8988T (cell line): ENCODE results near the gene SPATS2L.

ENCODE experiments used
- DNase-seq: peaks from one replicate; pipeline ENCODE4 v3.0.0; 2011

SPATS2L gene

GRCh38 chr2:200472853-200473464 lies 166.5 kb downstream of the SPATS2L start:
- no peak for DNase-seq

- no peak for DNase-seq
These were observed 169.3 kb downstream of the SPATS2L start for GRCh38 chr2:200475795-200476194.

GRCh38 chr2:200476836-200477235 lies 170.3 kb downstream of the SPATS2L start:
- no peak for DNase-seq

- DNase-seq = no peak
These were observed 171.2 kb downstream of the SPATS2L start for GRCh38 chr2:200477667-200478131.

GRCh38 chr2:200479692-200480265 lies 173.3 kb downstream of the SPATS2L start:
- no peak for DNase-seq

DNA sequence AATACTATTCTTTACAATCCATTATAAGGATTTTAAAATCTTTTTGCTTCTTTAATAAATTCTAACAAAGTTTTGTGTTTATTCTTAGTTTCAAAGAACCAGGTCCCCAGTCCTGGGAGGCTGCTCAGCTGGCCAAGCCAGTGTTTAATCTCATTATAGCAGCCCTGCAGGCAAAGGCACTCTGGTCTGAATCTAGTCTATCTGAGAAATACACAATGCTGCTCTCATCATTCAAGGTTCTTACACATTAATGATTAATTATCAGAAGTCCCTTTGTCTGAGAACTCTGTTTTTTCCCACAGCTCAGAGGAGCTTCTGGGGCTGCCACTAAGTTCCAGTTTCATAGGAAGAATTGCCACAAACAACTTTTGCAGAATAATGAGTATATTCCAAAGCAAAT lies 175.7 kb downstream of the SPATS2L start:
- no peak for DNase-seq

GRCh38 chr2:200483729-200484198 lies 177.3 kb downstream of the SPATS2L start:
- peak; percentile 39 for DNase-seq

GRCh38 chr2:200484934-200485333 lies 178.4 kb downstream of the SPATS2L start:
- no peak for DNase-seq

GRCh38 chr2:200486529-200486928 lies 180.0 kb downstream of the SPATS2L start:
- DNase-seq = no peak

GRCh38 chr2:200488169-200488568 lies 181.7 kb downstream of the SPATS2L start:
- no peak for DNase-seq

- DNase-seq = no peak
These were observed 183.5 kb downstream of the SPATS2L start for GRCh38 chr2:200490001-200490400.

- DNase-seq = no peak
These were observed 186.2 kb downstream of the SPATS2L start for GRCh38 chr2:200492656-200493055.

GRCh38 chr2:200494048-200494447 lies 187.6 kb downstream of the SPATS2L start:
- DNase-seq = no peak

- no peak for DNase-seq
These were observed 190.2 kb downstream of the SPATS2L start for GRCh38 chr2:200496696-200497095.

DNA sequence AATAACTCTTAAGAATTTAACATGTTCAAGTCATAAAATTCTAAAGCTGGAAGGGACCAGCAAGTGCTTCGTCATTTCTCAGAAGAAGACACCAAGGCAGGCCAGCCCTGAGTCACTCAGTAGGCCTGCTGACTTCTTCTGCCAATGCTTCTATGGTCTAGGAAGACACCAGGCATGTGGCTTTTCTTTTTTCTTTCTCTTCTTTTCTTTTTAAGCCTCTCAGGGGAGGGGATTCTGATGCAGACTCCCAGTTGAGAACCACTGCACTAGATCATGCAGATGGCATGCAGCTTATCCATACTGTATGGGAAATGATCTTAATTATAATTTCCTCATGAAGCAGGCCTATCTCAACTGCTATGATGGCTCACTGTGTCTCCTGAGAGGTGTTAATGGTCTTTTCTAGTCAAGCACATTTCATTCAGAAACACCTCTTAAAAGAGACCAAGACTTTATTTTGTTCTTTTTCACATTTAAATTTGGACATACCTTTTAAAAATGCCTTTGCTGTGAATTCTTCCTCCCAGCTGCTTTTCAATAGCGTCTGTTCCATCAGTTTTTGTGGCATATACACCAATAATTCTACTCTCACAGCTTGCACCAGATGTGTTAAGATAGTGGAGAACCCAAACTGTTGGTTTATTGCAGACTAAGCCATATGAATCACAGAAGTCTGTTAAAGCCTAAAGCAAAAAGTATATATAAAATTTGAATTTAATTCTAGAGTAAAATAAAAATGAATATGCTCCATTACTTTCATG lies 192.1 kb downstream of the SPATS2L start:
- no peak for DNase-seq

- no peak for DNase-seq
These were observed 195.7 kb downstream of the SPATS2L start for GRCh38 chr2:200502196-200502595.

DNA sequence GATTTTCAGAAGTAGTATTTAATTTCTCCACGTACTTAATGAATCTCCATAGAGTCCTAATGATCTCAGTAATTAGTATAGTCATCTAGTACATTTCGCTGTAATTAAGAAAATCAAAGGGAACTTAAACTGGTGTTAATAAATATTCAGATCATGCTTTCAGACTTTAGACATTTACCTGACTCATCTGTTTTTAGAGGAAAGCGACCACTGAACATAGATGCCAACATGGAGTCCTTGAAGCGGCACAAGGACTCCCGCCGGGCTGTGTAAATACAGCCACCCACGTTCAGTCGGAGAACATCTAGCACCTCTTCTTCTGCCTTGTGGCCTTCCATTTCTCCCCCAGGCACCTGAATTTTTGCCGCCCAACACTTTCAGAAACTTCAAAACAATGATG lies 200.2 kb downstream of the SPATS2L start:
- no peak for DNase-seq

- DNase-seq = no peak
These were observed 200.7 kb downstream of the SPATS2L start for GRCh38 chr2:200507179-200507578.

DNA sequence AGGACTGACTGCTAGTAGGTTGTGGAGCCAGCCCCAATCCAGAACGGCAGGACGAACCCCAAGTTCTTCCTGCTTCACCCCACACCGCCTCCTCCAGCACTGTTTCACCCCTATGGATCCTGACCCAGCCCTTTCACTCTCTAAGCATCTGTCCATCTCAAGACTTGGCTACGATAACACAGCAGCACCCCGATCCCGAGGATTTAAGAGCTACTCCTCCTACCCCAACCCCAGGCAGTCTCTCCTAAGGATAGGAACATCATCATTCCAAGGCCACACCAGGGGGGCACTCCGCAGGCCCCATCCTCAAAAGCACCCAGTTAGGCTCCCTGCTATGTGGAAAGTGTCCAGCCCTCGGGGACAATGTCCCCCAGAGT lies 202.7 kb downstream of the SPATS2L start:
- no peak for DNase-seq

GRCh38 chr2:200509612-200510433 lies 203.3 kb downstream of the SPATS2L start, which contains the start of gene KCTD18:
TSS of gene KCTD18 (minus strand) at chr2:200510068. CDS start at chr2:200507016, 3,052 bp downstream.
- peak; percentile 90 for DNase-seq

- no peak for DNase-seq
These were observed 208.7 kb downstream of the SPATS2L start for GRCh38 chr2:200515155-200515554.

DNA sequence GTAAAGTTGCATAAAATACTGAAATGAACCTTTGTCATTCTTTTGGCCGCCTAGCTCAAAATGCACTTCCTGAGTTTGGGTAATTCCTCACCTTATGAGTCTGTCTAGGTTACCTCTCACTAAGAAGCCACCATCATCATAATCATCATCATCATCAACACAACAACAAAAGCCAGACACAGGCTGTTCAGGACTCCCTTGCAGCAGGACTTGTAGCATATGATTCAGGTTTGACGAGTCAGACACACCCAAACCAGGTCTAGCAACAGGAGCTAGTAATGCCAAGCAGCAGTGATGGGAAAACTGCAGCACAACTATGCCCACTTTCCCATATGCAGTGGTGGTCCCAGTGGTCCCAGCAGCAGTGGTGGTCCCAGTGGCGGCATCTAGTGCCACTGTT lies 216.7 kb downstream of the SPATS2L start:
- no peak for DNase-seq

- no peak for DNase-seq
These were observed 217.1 kb downstream of the SPATS2L start for GRCh38 chr2:200523604-200524003.
